HG03457 (cell line): Measurements from ENCODE around the gene ARHGAP4.
A peak's percentile ranks its signal among the peaks of the same experiment; 100 is the strongest.

Source experiments
- ATAC-seq: cut with Tn5 transposase; IDR thresholded peaks from one replicate; pipeline ENCODE4 v1.9.1; 2021; ENCODE audit warnings: moderate number of reproducible peaks; ENCODE audit not compliant: unreplicated experiment

Gene ARHGAP4

DNA sequence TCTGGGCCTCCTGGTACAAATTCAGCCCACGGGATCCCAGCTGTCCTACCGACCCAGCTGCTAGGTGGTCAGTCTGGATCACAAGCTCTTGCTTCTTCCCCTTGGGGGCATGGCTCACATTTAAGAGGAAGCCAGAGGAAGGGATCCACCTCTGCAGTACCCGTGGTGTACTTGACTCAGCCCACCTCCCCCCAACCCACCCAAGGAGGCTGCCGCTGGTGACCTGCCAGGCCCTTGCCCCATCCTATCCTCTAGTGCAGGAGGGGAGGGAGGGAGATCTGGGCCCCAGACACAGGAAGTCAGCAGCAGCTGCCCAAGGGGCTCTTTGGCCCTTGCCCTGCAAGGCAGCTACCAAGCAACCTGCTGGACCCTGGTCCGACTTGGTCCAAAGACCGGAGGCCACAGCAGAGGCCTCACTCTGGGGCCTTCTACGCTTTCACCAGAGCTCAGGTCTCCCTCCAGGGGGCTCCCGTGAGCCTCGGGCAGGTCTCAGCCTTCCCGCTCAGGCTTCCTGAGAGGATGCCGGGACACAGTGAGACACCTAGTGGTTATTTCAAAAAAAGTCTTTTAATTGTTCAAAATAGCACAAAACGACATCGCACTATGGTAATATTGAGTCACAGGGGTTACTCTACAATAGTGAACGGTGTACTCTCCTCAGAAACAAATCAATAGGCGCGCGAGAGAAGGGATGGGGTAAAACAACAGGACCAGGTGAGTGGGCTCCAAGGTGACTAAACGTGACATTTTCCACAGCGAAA, 21.1 kb upstream of the ARHGAP4 start:
- ATAC-seq = no peak

DNA sequence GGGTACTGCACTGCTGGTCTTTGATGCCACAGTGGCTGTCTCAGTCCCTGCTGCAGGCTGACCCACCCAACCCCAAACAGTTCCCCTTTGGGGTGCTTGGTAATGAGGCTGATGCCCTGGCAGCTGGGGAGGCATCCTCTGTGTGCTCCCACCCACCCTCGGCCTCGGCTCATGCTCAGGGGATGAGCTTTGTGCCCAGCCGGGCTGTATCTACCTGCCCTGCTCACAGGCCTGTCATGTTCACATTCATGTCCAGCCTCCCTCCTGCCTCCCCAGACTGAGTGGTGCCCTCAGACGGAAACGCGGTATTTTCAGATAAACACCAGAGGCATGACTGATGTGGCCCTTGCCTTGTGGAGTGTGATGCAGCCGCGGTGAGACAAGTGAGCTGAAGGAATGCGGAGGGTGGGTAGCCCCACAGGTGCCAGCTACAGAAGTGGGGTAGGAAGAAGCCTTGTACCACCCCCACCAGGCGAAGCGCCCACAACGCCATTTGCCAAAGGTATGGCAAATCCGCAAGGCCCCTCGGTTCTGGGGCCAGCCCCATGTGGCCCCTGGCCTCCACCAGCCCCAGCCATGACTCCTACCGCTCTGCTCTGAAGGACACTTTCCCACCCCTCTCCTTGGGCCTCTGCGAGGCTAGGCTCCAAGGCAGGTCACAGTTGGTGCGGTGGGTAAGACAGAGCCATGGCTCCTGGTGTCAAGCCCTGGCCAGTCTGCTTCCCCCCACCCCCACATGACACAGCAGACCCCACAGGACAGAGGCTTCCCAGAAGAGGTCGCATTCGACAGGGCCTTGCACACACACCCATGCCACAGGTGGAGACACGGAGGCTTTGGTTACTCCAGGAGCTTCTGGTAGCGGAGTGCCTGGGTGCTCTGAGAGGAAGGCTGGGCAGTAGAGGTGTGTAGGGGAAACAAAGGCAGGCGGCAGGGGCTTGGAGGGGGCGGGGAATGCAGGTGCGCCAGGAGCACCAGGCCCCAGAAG, 20.2 kb upstream of the ARHGAP4 start:
- no peak for ATAC-seq

DNA sequence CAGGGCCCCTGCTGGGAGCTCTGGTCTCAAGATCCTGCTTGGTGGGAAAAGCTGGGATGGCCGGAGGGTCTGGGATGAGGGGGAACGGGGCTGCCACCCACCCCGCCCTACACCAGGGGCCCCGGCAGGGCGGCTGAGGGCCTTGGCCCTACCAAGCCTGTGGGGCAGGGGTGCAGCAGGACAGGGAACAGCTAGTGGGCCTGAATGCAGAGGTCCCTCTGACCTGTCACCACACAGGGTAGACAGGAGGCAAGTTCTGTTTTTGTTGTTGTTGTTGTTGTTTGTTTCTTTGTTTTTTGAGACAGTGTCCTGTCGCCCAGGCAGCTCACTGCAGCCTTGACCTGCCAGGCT, 18.7 kb upstream of the ARHGAP4 start:
- ATAC-seq = no peak

DNA sequence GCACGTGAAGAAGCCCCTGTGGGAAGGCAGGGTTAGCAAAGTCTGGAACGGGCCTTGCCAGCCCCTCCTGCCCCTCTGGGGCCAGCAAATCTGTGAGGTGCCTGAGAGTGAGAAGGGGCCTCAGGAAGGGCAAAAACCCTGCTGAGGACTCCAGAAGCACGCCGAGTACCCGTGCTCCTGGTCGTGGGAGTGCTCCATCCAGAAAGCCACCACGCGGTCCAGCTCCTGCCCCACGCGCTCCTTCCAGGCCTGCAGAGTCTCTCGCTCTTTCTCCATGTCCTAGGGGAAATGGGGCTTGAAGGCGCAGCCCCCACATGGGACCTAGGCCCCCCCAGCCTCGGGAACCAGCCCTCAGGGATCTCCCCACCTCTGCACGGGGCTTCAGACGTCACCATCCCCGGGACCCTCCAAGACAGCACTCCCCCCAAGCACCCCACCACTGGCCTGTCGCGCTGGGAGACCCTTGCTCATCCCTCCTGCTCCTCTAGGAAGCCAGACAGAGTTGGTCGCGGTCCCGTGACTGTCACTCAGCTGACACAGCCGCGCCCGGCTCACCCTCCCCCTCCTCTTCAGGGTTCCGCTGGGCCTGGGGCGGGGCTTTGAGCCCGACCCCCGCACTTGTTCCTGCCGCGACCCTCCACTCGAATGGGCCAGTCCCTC, 18.2 kb upstream of the ARHGAP4 start, which contains the start of gene RENBP:
TSS of gene RENBP (minus strand) at position 504 of the 660 bp plus-strand sequence. CDS start at position 471, 33 bp downstream.
- ATAC-seq = no peak

DNA sequence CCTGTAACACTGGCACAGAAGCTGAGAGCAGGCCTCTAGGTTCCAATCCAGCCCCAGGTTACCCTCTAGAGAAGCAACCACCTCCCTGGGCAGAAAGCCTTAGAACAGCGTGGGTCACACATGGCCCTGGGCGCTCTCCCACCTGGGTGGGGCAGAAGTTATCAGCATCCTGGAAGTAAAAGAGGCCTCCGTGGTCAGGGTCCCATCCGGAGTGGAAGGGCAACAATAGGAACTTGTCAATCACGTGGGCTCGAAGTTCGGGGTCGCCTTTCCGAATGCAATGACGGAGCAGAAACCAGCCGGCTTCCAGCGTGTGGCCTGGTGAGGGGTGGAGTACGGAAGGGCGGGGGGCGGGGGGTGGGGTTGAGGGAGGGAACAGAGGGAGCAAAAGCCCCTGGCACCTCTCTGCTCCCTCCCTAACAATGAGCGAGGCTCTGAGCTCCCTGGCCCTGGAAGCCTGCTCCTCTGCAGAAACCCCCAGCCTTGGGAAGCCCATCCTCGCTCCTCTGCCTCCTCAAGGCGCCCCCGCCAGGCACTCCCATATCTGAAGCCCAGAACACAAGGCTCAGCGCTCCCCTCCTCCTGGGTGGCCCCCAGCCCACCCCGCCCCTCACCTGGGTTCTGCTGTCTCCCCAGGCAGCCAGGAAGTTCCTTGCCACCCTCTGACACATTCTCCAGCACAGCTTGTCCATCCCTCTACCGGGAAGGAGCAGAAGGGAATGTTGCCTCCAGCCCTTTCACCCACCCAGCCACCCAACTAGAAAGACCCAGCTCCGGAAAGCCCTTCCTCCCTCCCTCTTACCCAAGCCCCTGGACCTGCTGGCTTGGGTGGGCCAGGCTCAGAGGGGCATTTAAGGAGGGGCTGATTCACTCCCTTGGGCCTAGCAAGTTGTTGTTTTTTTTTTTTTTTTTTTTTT, 15.5 kb upstream of the ARHGAP4 start:
- no peak for ATAC-seq

DNA sequence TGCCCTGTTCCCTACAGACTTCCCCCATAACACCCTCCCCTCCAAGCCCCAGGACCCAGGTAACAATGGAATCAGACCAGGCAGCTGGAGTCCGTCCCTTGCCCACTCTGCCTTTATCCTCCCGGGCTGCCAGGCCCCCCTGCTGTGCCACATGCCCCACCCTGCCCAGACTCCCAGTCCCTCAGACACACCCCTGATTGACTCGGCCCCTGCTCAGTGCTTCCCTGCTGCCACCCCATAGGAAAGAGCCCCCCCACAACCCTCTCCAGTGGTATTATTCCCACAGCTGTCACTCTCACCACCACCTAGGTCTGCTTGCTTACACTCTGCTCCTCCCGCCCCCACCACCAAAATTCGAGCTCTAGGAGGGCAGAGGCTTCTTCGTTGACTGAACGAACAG, 13.5 kb upstream of the ARHGAP4 start:
- no peak for ATAC-seq

DNA sequence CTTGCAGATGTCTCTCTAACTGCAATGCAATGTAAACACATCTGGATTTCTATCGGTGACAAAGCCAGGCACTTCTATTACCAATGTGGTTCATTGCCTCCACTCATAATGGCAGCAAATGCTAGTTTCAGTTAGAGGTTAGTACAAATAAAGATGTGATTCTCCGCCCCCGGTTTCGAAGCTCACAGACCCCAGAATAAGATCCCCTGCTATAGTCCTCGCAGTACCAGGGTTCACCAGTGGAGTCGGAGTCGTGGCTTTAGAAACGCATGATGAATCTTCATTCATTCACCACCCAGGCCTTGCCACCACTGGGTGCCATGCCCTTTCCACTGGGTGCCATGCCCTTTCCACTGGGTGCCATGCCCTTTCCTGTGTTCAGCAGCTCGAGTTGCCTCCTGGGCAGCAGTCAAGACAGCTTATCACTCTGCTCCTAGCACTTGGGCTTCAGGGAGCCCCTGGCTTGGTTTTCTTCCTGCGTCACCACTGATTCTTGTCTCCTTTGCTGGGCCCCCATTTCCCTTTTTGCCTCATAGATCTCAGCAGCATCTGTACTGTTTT, 12.2 kb upstream of the ARHGAP4 start:
- ATAC-seq = no peak

DNA sequence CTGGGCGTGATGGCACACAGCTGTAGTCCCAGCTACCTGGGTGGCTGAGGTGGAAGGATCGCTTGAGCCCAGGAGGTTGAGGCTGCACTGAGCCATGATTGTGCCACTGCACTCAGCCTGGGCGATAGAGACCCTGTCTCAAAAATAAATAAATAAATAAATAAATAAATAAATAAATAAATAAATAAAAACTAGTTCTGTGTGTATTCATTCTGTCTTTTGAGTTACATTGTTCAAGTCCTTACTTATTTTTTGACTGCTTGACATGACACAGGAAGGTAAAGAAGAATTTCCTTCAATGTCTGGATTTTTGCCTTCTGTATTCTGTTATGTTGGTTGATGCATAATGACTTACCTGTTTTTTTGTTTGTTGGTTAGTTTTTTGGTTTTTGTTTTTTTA, 11.0 kb upstream of the ARHGAP4 start:
- no peak for ATAC-seq

DNA sequence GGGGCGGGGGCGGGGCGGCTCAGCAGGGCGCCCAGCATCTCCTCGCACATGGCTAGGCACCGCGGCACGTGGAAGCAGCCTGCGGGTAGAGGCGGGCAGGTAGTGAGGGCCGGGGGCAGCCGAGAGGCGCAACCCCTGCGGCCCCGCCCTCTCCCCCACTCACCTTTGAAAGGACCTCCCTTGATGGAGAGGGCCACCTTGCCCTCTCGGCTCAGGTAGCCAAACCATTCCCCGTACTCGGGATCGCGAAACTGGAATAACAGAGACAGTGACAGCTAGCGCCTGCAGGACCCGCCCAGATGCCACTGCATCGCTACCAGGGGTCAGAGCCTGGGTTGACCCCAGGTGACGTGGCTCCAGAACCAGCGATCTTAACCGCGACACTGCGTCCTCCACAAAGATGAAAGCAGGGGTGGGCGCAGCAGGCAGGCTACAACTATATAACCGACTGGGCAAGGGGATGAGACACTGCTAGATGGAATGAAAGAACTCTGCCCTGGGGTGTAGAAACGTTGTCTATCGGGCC, 9.3 kb upstream of the ARHGAP4 start:
- ATAC-seq = no peak

DNA sequence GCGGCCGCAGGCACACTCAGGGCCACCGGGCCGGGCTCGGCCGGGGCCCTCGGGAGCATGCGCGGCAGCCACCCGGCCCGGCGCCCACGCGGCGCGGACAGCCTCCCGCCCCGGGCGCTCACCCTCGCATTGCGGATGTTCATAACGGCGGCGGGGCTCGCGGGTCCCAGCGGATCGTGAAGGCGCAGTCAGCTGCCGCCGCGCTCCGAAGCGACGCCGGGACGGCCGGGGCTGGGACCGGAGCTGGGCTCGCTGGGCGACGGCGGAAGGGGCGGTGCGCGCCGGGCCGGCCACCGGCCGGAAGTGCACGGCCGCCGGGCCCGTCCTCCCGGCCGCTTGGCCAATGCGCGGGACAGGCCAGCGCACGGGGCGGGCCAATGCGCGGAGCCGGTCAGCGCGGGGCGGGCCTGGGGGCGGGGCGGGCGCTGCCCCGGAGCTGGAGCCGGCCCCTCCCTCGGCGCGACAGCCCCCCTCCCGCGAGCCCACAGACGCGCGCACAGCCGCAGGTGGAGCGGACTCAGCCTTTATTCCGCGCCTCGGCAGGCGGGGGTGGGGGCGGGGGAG, 8.8 kb upstream of the ARHGAP4 start, which contains the start of gene NAA10:
TSS of gene NAA10 (minus strand) at position 276 of the 564 bp plus-strand sequence. CDS start at position 143, 133 bp downstream.
- peak; percentile 63 for ATAC-seq

DNA sequence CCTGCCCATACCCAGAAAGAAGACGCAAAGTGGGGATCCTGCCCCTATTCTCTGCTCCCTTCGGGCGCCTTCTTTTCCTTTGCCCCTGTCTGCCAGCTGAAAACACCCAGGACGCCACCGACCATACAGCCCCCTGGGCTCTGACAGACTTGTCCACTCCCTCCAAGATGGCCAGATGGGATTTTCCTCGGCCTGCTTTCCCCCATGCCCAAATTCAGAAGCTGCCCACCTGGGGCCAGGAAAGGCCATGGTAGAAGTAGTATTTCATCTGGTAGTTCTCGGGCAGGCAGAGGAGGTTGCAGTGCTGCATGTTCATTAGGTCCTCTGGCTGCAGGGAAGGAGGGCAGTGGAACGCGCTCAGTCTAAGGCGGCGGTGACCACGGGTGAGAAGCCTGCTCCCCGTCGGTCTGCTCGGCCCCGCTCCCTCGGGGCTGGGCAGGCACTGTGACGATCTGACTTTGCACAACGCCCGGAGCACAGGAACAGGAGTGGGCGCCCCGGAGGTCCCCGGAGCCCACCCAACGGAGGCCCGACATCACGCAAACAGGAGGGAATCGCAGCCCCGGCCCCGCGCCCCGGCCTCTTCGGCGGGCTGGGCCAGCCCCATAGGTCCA, 8.2 kb upstream of the ARHGAP4 start:
- no peak for ATAC-seq

DNA sequence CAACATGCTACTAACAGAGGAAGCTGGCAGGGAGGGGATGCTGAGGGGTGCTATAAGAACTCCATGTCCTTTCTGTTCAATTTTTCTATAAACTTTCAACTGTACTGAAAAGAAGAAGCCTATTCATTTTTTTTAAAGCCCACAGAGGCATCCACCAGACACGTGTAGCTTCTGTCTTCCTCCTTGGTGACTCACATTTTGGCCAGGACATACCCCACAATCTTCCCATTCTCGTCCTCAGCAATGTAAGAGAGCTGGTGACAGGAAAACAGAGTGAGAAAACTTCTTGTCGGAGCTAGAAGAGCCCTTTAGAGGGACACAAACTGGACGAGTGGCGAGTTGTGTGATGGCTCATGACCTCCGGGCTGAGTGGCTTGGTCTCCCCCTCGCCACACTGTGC, 7.7 kb upstream of the ARHGAP4 start:
- ATAC-seq = no peak

DNA sequence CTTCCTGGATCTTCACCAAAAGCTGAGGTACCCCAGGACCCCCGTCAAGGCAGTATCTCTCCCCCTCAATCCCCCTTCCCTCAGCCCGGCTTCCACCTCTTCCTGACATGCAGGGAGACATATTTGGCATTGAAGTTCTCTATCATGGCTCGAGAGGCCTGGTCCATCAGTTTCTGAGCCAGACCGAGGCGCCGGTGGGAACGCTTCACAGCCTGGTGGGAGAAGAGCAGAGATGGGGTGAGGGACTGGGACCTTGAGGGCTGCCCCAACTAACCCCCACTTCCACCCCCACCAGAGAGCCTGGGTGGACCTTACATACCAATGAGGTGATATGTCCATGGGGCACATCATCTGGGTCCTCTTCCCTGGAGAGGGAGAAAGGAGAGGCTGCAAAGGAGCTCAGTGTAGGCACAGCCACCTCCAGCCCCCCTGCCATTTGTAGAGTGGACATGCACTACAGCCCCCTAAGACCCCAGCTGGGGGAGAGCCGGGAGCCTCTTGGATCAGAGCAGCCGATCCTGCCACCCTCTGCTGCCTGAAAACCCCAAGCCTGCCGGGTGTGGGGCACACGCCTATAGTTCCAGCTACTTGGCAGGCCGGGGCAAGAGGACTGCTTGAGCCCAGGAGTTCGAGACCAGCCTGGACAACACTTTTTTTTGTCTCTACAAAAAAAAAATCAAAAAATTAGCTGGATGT, 6.3 kb upstream of the ARHGAP4 start:
- ATAC-seq = no peak

DNA sequence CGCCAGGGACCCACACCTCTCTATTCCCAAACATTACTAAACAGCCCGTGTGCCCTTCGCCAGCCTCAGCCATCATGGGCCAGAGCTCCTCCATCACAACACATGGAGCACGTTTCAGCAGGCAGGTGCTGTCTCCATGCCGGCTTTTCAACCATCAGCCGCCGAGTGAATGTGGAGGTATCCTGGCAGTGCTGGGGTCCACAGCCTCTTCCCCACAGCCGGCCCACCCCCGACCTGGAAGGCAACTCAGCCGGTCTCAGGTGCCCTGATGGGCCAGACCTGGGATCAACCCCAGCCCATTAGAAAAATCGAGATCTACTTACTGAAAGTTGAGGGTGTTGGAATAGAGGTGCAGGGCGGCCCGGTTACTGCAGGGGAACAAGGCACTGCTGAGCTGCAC, 5.7 kb upstream of the ARHGAP4 start:
- ATAC-seq = no peak

DNA sequence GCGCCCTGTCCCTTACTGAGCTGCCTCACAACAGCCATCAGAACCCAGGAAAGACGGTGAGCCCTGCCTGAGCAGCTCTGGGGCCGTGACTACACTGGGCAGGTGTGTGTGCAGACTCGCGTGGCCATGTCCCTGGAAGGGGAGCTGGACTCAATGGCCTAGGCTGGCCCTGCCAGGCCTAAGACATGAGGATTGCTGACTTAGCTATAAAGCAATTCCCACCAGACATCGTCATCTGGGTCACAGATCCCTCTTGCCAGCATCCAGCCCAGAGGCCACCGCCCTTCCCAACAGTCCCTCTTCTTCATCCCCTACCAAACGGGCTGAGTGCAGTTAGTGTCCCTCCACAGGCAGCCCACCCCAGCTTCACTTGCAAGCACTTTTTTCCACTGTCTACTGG, 5.1 kb upstream of the ARHGAP4 start:
- ATAC-seq = no peak

DNA sequence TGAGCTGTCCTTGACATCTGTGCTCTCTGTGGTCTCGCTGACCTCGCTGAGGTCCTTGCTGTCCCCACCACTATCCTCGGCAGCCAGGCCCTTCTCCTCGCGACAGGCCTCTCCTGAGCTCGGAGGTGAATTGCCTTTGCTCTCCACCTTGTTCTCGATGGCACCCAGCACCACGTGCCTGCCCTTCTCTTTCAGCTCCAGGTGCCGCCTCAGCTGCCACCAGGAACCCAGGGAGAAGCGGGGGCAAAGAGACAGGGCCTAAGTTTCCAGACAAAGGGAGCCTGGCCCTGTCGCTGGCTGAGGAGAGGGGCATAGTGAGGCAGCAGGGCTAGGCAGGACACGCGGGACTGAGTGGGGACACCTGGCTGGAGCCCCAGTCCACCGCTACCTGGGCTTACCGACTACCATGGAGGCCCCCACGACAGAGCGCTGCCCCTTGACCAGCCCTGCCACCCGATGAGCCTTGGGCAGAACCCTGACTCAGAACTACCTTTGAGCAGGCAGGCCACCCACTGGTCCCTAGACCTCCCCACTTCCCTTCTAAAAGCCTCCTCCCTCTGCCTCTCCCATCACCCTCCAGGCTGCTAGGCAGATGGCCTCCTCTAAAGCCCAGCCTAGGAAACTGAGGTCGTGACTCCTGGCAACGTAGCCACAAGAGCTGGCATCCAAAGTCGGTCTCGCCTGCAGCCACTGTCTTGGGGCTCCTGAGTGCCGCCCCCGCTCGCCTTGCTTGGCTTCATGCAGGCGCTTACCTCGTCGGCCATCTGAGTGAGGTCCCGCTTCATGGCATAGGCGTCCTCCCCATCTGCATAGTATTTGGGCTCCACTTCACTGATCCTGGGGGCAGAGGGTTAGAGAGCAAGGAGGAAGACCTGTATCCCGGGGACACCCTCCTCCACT, 4.2 kb upstream of the ARHGAP4 start:
- ATAC-seq = no peak

DNA sequence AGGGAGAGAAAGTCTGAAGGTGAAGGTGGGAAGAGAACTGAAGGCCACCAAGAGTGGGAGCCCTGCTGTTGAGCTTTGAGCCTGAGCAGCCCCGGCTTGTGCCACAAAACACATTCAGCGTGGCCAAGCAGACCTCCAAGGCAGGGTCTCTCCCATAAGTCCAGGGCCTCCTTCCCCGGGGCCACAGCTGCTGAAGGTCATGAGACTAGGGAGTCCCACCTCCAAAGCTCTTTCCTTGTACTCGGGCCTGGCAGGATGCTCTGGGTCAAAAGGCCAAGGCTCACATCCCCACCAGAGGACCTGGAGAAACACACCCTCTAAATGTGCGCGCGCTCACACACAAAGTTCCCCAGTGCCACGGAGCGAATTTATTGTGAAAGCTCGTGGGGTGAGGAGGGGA, 3.5 kb upstream of the ARHGAP4 start:
- ATAC-seq = no peak
